OCI-LY1 (cell line): Measurements from ENCODE around the gene PUM2.
"Not testable (repeated sequence)": the region's sequence is repeated elsewhere in the genome, so short reads cannot be mapped to it uniquely, and the experiment has no call there.

Experiments
- H2AFZ ChIP-seq: fragments of 200-600 bp; sonication (generic), shearing (Covaris generic); 2 replicates; pipeline ENCODE4 v1.6.0; 2014; ENCODE audit warnings: antibody characterized with exemption, mild to moderate bottlenecking, low read length
- H3F3A ChIP-seq: fragments of 200-600 bp; sonication (generic), shearing (Covaris generic); 2 replicates; pipeline ENCODE4 v1.6.0; 2014; ENCODE audit warnings: mild to moderate bottlenecking, antibody characterized with exemption, low read length, moderate library complexity; ENCODE audit not compliant: insufficient read depth
- H3K27ac ChIP-seq: fragments of 200-600 bp; sonication (generic); 2 replicates; pipeline ENCODE4 v1.5.1; 2014; ENCODE audit warnings: low read length, mixed run types, mild to moderate bottlenecking, low read depth; ENCODE audit not compliant: poor library complexity, severe bottlenecking
- H3K27me3 ChIP-seq: fragments of 200-600 bp; sonication (generic); 2 replicates; pipeline ENCODE4 v1.6.0; 2014; ENCODE audit warnings: antibody characterized with exemption, mild to moderate bottlenecking, low read length, moderate library complexity; ENCODE audit not compliant: insufficient read depth
- H3K36me3 ChIP-seq: fragments of 200-600 bp; sonication (generic); 2 replicates; pipeline ENCODE4 v1.6.1; 2014; ENCODE audit warnings: mild to moderate bottlenecking, antibody characterized with exemption, low read length, moderate library complexity, mixed read lengths; ENCODE audit not compliant: insufficient read depth
- H3K4me1 ChIP-seq: fragments of 200-600 bp; sonication (generic); 2 replicates; pipeline ENCODE4 v1.5.1; 2014; ENCODE audit warnings: mild to moderate bottlenecking, low read length, moderate library complexity; ENCODE audit not compliant: insufficient read depth, severe bottlenecking
- H3K4me2 ChIP-seq: fragments of 200-600 bp; sonication (generic), shearing (Covaris generic); 2 replicates; pipeline ENCODE4 v1.6.1; 2014; ENCODE audit warnings: low read length
- H3K4me3 ChIP-seq: fragments of 200-600 bp; sonication (generic); 2 replicates; pipeline ENCODE4 v1.5.1; 2014; ENCODE audit warnings: low read length, low read depth, mild to moderate bottlenecking, mixed read lengths; ENCODE audit not compliant: poor library complexity, severe bottlenecking
- H3K79me2 ChIP-seq: fragments of 200-600 bp; shearing (Covaris generic); 2 replicates; pipeline ENCODE4 v1.6.1; 2016; ENCODE audit warnings: mixed run types, low read length, mixed read lengths; ENCODE audit not compliant: insufficient read depth
- H3K9ac ChIP-seq: fragments of 200-600 bp; sonication (generic), shearing (Covaris generic); 2 replicates; pipeline ENCODE4 v1.6.1; 2014; ENCODE audit warnings: mild to moderate bottlenecking, low read length, mixed read lengths
- H3K9me2 ChIP-seq: fragments of 200-600 bp; sonication (generic), shearing (Covaris generic); 2 replicates; pipeline ENCODE4 v1.6.1; 2014; ENCODE audit warnings: low read depth, mild to moderate bottlenecking, low read length, mixed read lengths
- H3K9me3 ChIP-seq: fragments of 200-600 bp; shearing (Covaris generic); 2 replicates; pipeline ENCODE4 v1.6.1; 2014; ENCODE audit warnings: low read length, mixed read lengths
- H4K20me1 ChIP-seq: fragments of 200-600 bp; sonication (generic), shearing (Covaris generic); 2 replicates; pipeline ENCODE4 v1.6.0; 2016; ENCODE audit warnings: mild to moderate bottlenecking, low read length; ENCODE audit not compliant: insufficient read depth
- CTCF ChIP-seq: fragments of 200-600 bp; sonication (generic), shearing (Covaris generic); IDR thresholded peaks from 2 replicates; pipeline ENCODE4 v1.5.1; 2017; ENCODE audit warnings: mild to moderate bottlenecking, antibody characterized with exemption, low read length, moderate library complexity, mixed read lengths
- EZH2 ChIP-seq: fragments of 200-600 bp; sonication (generic), shearing (Covaris generic); IDR thresholded peaks from 2 replicates; pipeline ENCODE4 v1.8.0; 2017; ENCODE audit warnings: borderline replicate concordance, mixed run types, mild to moderate bottlenecking, antibody characterized with exemption, low read length, moderate library complexity, mixed read lengths

The PUM2 gene

GRCh38 chr2:20249170-20249569 lies 101.5 kb downstream of the PUM2 start:
- Histone ChIP-seq H3K4me3 (no peak overlapping the region), H4K20me1 (no peaks in the 10 kb centered on the region), H3F3A (no peaks in the 10 kb centered on the region), H3K9ac (no peak overlapping the region), H3K27ac (no peak overlapping the region), H3K4me2 (no peak overlapping the region), H3K27me3 (no peaks in the 10 kb centered on the region), H3K4me1 (no peaks in the 10 kb centered on the region), H2AFZ (no peak overlapping the region), H3K9me2 (no peaks in the 10 kb centered on the region), H3K9me3 (no peaks in the 10 kb centered on the region), H3K79me2 (no peaks in the 10 kb centered on the region), H3K36me3 (peaks cover 78% of the 10 kb centered on the region)
- no peak for TF ChIP-seq EZH2
- TF ChIP-seq CTCF, result no peak

- Histone ChIP-seq H3K9me3 (no peaks in the 10 kb centered on the region), H3K4me3 (no peak overlapping the region), H3K36me3 (peaks cover 57% of the 10 kb centered on the region), H3K79me2 (no peaks in the 10 kb centered on the region), H3K27ac (no peak overlapping the region), H2AFZ (no peak overlapping the region), H4K20me1 (no peaks in the 10 kb centered on the region), H3K4me2 (no peak overlapping the region), H3F3A (no peaks in the 10 kb centered on the region), H3K27me3 (no peaks in the 10 kb centered on the region), H3K9ac (no peak overlapping the region), H3K4me1 (no peaks in the 10 kb centered on the region), H3K9me2 (no peaks in the 10 kb centered on the region)
- no peak for TF ChIP-seq EZH2
- TF ChIP-seq CTCF, result no peak
Measured at GRCh38 chr2:20247084-20247483, 103.6 kb downstream of the PUM2 start.

- H2AFZ ChIP-seq, H3K79me2 ChIP-seq, H3K9me3 ChIP-seq, H3K4me3 ChIP-seq, H3K27ac ChIP-seq, H3K9ac ChIP-seq, H3K9me2 ChIP-seq, H3K27me3 ChIP-seq, H3K4me2 ChIP-seq, H3F3A ChIP-seq, H3K4me1 ChIP-seq, H4K20me1 ChIP-seq: not testable (repeated sequence)
- H3K36me3 ChIP-seq, result peaks cover 23% of the 10 kb centered on the region
Measured at GRCh38 chr2:20243637-20244036, 107.0 kb downstream of the PUM2 start.

- Histone ChIP-seq H3K27ac (no peak overlapping the region), H2AFZ (no peak overlapping the region), H4K20me1 (no peaks in the 10 kb centered on the region), H3K4me1 (no peaks in the 10 kb centered on the region), H3F3A (no peaks in the 10 kb centered on the region), H3K27me3 (peaks cover 2% of the 10 kb centered on the region; the same call in 1 of the 2 replicates), H3K9me3 (no peaks in the 10 kb centered on the region; the same call in none of the 2 replicates), H3K9me2 (no peaks in the 10 kb centered on the region), H3K9ac (no peak overlapping the region), H3K4me2 (no peak overlapping the region), H3K36me3 (peaks cover 15% of the 10 kb centered on the region), H3K4me3 (no peak overlapping the region), H3K79me2 (no peaks in the 10 kb centered on the region)
- TF ChIP-seq EZH2 (no peak), CTCF (no peak)
Measured at GRCh38 chr2:20242727-20243377, 107.8 kb downstream of the PUM2 start.
